ENCODE measurements around the gene FBXO24. TPM values are rescaled to one million over a fixed set of nuclear protein-coding genes. Genes with fewer than 3 reads are reported as not detected.

Gene FBXO24
- total and polyA plus RNA-seq, 9 of the 15 experiments (the other 6 are each of a cell fraction or from before 2014, with no cell fraction given) = 0.17 to 0.95 (median 0.50) TPM

GRCh38 chr7:100586266-100587025 lies at the start of gene FBXO24 (continued):
- no peak for TF ChIP-seq PPARD (CRISPR knock-in tag; IDR thresholded peaks at IDR 0.05)
- TF ChIP-seq ZNF217 (CRISPR knock-in tag; IDR thresholded peaks at IDR 0.05) = no peak
- no peak for TF ChIP-seq CEBPG (CRISPR knock-in tag; IDR thresholded peaks at IDR 0.05)
- no peak for TF ChIP-seq CEBPG (tag; conservative IDR thresholded peaks at IDR 0.05 in 1 of 2, IDR thresholded peaks at IDR 0.05 in 1 of 2)
- TF ChIP-seq CREB1 (IDR thresholded peaks at IDR 0.05) = peak; percentile 93
- TF ChIP-seq CREB1 (CRISPR knock-in tag; IDR thresholded peaks at IDR 0.05) = peak; percentile 95
- TF ChIP-seq HMBOX1 (IDR thresholded peaks at IDR 0.05) = peak; percentile 77; the same call in 1 of the 2 replicates
- no peak for TF ChIP-seq RFX7 (CRISPR knock-in tag; IDR thresholded peaks at IDR 0.05)
- TF ChIP-seq, protein P1, sequence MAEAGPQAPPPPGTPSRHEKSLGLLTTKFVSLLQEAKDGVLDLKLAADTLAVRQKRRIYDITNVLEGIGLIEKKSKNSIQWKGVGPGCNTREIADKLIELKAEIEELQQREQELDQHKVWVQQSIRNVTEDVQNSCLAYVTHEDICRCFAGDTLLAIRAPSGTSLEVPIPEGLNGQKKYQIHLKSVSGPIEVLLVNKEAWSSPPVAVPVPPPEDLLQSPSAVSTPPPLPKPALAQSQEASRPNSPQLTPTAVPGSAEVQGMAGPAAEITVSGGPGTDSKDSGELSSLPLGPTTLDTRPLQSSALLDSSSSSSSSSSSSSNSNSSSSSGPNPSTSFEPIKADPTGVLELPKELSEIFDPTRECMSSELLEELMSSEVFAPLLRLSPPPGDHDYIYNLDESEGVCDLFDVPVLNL (CRISPR knock-in tag; IDR thresholded peaks at IDR 0.05; ENCODE audit: low read depth) = 0 out of 2 replicates have a peak, but pooled peaks have one; percentile 62
- no peak for TF ChIP-seq ZNF695 (CRISPR knock-in tag; IDR thresholded peaks at IDR 0.05)
- TF ChIP-seq BDP1 (IDR thresholded peaks at IDR 0.05; ENCODE audit: insufficient read depth, insufficient read length) = no peak
- TF ChIP-seq, protein P2, sequence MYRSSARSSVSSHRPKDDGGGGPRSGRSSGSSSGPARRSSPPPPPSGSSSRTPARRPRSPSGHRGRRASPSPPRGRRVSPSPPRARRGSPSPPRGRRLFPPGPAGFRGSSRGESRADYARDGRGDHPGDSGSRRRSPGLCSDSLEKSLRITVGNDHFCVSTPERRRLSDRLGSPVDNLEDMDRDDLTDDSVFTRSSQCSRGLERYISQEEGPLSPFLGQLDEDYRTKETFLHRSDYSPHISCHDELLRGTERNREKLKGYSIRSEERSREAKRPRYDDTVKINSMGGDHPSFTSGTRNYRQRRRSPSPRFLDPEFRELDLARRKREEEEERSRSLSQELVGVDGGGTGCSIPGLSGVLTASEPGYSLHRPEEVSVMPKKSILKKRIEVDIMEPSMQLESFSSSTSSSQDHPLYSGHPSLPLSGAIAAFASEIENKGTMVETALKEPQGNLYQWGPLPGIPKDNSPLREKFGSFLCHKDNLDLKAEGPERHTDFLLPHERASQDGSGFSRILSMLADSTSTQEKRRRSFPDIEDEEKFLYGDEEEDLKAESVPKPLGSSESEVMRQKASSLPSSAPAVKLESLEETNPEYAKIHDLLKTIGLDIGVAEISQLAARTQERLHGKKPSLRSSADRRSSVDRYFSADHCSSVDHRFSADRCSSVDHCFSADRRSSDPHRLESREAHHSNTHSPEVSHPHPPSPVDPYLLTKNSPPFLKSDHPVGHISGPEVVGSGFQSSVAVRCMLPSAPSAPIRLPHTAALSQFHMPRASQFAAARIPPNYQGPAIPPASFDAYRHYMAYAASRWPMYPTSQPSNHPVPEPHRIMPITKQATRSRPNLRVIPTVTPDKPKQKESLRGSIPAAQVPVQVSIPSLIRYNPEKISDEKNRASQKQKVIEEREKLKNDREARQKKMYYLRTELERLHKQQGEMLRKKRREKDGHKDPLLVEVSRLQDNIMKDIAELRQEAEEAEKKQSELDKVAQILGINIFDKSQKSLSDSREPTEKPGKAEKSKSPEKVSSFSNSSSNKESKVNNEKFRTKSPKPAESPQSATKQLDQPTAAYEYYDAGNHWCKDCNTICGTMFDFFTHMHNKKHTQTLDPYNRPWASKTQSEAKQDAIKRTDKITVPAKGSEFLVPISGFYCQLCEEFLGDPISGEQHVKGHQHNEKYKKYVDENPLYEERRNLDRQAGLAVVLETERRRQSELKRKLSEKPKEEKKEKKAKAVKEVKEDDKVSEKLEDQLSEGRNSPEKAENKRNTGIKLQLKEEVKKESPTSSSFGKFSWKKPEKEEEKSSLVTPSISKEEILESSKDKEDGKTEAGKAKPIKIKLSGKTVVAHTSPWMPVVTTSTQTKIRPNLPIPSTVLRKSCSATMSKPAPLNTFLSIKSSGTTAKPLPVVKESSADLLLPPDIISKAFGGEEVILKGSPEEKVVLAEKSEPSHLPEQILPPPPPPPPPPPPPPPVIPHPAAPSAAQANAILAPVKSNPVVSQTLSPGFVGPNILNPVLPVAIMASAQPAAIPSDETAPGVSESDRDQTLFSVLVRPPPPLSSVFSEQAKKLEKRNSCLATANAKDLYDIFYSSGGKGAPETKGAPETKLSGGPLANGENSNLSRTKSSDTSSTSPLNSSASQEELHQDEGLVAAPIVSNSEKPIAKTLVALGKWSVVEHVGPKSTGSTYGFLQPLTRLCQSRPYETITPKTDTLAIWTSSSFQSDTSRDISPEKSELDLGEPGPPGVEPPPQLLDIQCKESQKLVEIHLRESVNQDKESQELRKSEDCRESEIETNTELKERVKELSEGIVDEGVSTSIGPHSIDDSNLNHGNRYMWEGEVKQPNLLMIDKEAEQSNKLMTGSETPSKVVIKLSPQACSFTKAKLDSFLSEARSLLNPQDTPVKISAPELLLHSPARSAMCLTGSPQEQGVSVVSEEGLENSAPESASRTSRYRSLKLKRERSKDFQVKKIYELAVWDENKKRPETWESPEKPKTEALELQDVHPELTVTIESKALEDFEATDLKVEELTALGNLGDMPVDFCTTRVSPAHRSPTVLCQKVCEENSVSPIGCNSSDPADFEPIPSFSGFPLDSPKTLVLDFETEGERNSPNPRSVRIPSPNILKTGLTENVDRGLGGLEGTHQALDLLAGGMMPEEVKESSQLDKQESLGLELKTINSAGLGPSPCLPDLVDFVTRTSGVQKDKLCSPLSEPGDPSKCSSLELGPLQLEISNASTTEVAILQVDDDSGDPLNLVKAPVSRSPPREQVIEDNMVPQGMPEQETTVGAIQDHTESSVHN (IDR thresholded peaks at IDR 0.05; ENCODE audit: borderline replicate concordance in 1 of 2, low read depth in 1 of 2) = no peak
- TF ChIP-seq ZNF274 (IDR thresholded peaks at IDR 0.05; ENCODE audit: borderline replicate concordance, low read depth, low read length) = no peak
- 0 out of 2 replicates have a peak, but pooled peaks have one; percentile 36 for TF ChIP-seq ZBTB17 (CRISPR knock-in tag; IDR thresholded peaks at IDR 0.05)
- no peak for TF ChIP-seq SRSF1 (IDR thresholded peaks at IDR 0.05; ENCODE audit: low read depth, low read length)
- no peak for TF ChIP-seq SAP30 (IDR thresholded peaks at IDR 0.05; ENCODE audit: borderline replicate concordance, insufficient read depth, low read depth, low read length, poor library complexity, severe bottlenecking)
- TF ChIP-seq SMAD4 (CRISPR knock-in tag; conservative IDR thresholded peaks at IDR 0.05) = no peak
